ENCODE measurements around the gene ADD1. TPM values are rescaled to one million over a fixed set of nuclear protein-coding genes. Genes with fewer than 3 reads are reported as not detected.

ADD1 gene
- total and polyA plus RNA-seq, 11 donors, result 179 to 275 (median 215) TPM

DNA sequence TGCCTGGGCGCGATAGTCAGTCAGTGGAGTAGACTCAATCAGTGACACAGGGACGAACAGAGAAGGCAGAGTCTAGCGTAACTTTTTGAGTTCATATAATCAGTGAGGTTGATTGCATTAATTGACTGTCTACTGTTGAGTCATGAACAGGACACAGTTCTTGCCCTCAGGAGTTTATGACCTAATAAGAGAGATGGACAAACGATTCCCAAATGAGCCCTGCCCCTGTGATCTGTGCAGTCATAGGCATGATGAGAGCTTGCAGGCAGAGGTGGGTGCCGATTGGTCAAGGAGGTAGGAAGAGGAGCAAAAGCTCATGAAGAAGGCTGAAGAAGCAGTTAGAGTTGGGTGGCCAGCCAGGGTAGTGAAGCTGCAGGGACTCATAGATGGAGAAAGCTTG, 57.1 kb downstream of the ADD1 start:
- Histone ChIP-seq H3K4me3 (no peak overlapping the region), H3K9me3 (no peaks in the 10 kb centered on the region), H3K27me3 (no peaks in the 10 kb centered on the region), H3K4me1 (no peaks in the 10 kb centered on the region), H3K36me3 (peaks cover 6 to 100% (median 98%) of the 10 kb centered on the region in 9 donors), H3K27ac (no peak overlapping the region)
- TF ChIP-seq, protein P1, sequence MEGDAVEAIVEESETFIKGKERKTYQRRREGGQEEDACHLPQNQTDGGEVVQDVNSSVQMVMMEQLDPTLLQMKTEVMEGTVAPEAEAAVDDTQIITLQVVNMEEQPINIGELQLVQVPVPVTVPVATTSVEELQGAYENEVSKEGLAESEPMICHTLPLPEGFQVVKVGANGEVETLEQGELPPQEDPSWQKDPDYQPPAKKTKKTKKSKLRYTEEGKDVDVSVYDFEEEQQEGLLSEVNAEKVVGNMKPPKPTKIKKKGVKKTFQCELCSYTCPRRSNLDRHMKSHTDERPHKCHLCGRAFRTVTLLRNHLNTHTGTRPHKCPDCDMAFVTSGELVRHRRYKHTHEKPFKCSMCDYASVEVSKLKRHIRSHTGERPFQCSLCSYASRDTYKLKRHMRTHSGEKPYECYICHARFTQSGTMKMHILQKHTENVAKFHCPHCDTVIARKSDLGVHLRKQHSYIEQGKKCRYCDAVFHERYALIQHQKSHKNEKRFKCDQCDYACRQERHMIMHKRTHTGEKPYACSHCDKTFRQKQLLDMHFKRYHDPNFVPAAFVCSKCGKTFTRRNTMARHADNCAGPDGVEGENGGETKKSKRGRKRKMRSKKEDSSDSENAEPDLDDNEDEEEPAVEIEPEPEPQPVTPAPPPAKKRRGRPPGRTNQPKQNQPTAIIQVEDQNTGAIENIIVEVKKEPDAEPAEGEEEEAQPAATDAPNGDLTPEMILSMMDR (IDR thresholded peaks at IDR 0.05), result no peak
- no peak for TF ChIP-seq POLR2A (IDR thresholded peaks at IDR 0.05)
- peak in 1 of 5 donors; percentile 10 for DNase-seq
- ATAC-seq, result no peak
- intact Hi-C loops (cut with DNase I), result loop anchor here in 1 of 10 donors (10.0 kb wide), 1 partner anchor 136 kb away; no protein-coding TSS in a partner anchor
- 91 to 96% (median 95%) methylated on average over 6 of the region's 6 CpGs for WGBS, 4 donors

DNA sequence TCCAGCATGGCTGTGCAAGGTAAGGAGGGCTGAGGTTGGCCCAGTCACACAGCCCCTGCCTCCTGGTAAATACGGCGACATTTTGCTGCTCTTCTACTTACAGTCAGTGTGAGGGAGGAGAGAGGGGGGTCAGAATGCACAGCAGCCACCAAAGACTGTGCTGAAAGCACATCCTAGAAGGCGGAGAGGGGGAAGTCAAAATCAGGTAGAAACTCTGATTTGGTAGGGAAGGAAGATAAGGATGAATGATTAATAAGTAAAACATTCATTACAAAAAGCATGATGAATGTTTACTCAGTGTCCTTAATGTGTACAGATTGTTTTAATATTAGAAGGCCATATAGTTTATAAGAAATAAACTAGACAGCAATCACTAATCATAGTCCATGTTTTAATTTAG, 57.5 kb downstream of the ADD1 start:
- no peak overlapping the region for H3K4me3 ChIP-seq
- no peak overlapping the region for H3K27ac ChIP-seq
- H3K4me1 ChIP-seq, result no peaks in the 10 kb centered on the region
- WGBS, 4 donors, result 88 to 96% (median 92%) methylated on average over 3 of the region's 3 CpGs
- H3K36me3 ChIP-seq, result peaks cover 6 to 100% (median 98%) of the 10 kb centered on the region in 9 donors
- no peaks in the 10 kb centered on the region for H3K9me3 ChIP-seq
- TF ChIP-seq POLR2A (IDR thresholded peaks at IDR 0.05), result no peak
- TF ChIP-seq, protein P1 (IDR thresholded peaks at IDR 0.05), result no peak
- no peaks in the 10 kb centered on the region for H3K27me3 ChIP-seq
- no peak for ATAC-seq
- intact Hi-C loops (cut with DNase I), result loop anchor here in 1 of 10 donors (10.0 kb wide), 1 partner anchor 136 kb away; no protein-coding TSS in a partner anchor
- DNase-seq, result no peak

DNA sequence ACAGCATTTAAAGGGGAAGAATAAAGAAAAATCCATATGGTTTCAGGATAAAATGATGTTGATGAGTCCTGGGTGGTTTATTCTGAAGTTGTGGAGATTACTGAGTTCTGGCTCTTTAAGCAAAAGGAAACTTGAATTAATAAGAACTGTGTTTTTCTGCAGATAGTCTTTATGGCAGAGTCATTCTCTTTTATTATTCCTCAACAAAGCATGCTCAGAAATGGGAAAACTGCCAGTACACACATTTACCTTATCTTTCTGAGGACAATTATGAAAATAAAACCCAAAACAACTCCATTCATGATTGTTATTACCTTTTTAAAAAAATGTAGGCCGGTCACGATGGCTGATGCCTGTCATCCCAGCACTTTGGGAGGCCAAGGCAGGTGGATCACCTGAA, 58.5 kb downstream of the ADD1 start:
- Histone ChIP-seq H3K4me1 (no peaks in the 10 kb centered on the region), H3K9me3 (no peaks in the 10 kb centered on the region), H3K27me3 (no peaks in the 10 kb centered on the region), H3K4me3 (no peak overlapping the region), H3K36me3 (peaks cover 6 to 100% (median 98%) of the 10 kb centered on the region in 9 donors), H3K27ac (no peak overlapping the region)
- WGBS, 4 donors, result 79 to 94% (median 90%) methylated on average over 2 of the region's 2 CpGs
- ATAC-seq (no peak), DNase-seq (no peak)
- TF ChIP-seq POLR2A (IDR thresholded peaks at IDR 0.05), result no peak
- TF ChIP-seq, protein P1 (IDR thresholded peaks at IDR 0.05), result no peak
- intact Hi-C loops (cut with DNase I), result loop anchor here in 1 of 10 donors (10.0 kb wide), 1 partner anchor 137 kb away; no protein-coding TSS in a partner anchor

DNA sequence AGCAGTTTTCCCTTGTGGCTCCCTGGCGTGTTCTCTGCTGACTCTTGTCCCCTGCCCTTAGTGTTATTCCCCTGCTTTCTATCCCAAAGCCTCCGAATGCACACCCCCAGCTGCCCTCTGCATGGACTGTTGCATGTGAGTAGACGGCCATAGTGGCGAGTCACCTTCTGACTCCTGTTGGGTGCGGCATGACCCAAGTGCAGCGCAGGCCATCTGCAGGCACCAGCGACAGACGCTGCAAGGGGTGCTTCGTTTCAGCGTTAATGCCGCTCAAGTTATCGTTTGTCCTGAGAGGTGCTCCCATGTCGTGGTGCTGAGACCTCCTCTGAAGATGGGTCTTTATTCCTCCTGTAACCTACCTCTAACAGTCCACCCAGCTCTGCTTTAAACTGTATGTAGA, 61.9 kb downstream of the ADD1 start:
- 87 to 93% (median 92%) methylated on average over 13 of the region's 13 CpGs for WGBS, 4 donors
- H3K4me3 ChIP-seq, result no peak overlapping the region

More for the DNA sequence above, 61.9 kb downstream of the ADD1 start:
- H3K36me3 ChIP-seq, result peaks cover 0 to 100% (median 98%) of the 10 kb centered on the region in 9 donors
- H3K27me3 ChIP-seq, result no peaks in the 10 kb centered on the region
- DNase-seq, result no peak
- no peak for ATAC-seq
- intact Hi-C loops (cut with DNase I), result loop anchor here in 1 of 10 donors (10.0 kb wide), 1 partner anchor 141 kb away; no protein-coding TSS in a partner anchor
- no peak overlapping the region for H3K27ac ChIP-seq
- no peaks in the 10 kb centered on the region for H3K9me3 ChIP-seq
- H3K4me1 ChIP-seq, result peaks cover 0 to 19% (median 0%) of the 10 kb centered on the region in 12 donors
- TF ChIP-seq, protein P1 (IDR thresholded peaks at IDR 0.05), result no peak
- TF ChIP-seq POLR2A (IDR thresholded peaks at IDR 0.05), result no peak

Measured in heart left ventricle (tissue), 16 donors.